Endothelial cell of umbilical vein (primary cell): ENCODE results near the gene SRD5A1. TPM values are rescaled to one million over a fixed set of nuclear protein-coding genes. Genes with fewer than 3 reads are reported as not detected.

Source experiments
- BruUV-seq: library from RNA; stranded (reverse); fragments of 400-500 nt; replicated peaks from 2 replicates; lab custom pipeline; 2021; lab: Mats Ljungman, UMichigan
- CTCF ChIA-PET: fragments of 300-600, 350-600 bp; sonication (Branson Sonifier 250); formaldehyde crosslinking; loops from one replicate; lab custom pipeline; 2021; ENCODE audit warnings: antibody characterized with exemption, inconsistent platforms; lab: Charles Lee
- POLR2A ChIA-PET: fragments of 300-600, 350-600 bp; sonication (Branson Sonifier 250); formaldehyde crosslinking; loops from one replicate; lab custom pipeline; 2021; ENCODE audit warnings: antibody characterized with exemption, inconsistent platforms; lab: Charles Lee
- DNase-seq: peaks from one replicate; pipeline ENCODE4 v3.0.0-alpha.2; 2011; ENCODE audit warnings: low read depth, low spot score
- FAIRE-seq: peaks from 2 replicates; lab custom pipeline; 2011; peaks lifted over from hg19 to GRCh38; lab: Jason Lieb, UNC
- H2AFZ ChIP-seq: 2 replicates; pipeline ENCODE4 v1.6.0; 2012; ENCODE audit warnings: low read depth, low read length, control low read depth, inconsistent platforms
- H3K27ac ChIP-seq: 2 replicates; pipeline ENCODE4 v1.5.1; 2011; ENCODE audit warnings: low read depth, mild to moderate bottlenecking, control low read depth, low read length, moderate library complexity; ENCODE audit not compliant: insufficient read depth
- H3K27me3 ChIP-seq, 2 experiments: 2 replicates each; pipeline versions ENCODE4 v1.6.0 to v1.6.1; 2011; ENCODE audit warnings: low read length in 2 of 2, mixed read lengths in 1 of 2; ENCODE audit not compliant: control insufficient read depth in 2 of 2, insufficient read depth in 2 of 2
- H3K36me3 ChIP-seq, 2 experiments: 2 replicates in 1 of 2; 3 replicates in 1 of 2; pipeline ENCODE4 v1.5.1; 2011; ENCODE audit warnings: low read length in 2 of 2, mild to moderate bottlenecking in 1 of 2, moderate library complexity in 1 of 2; ENCODE audit not compliant: control insufficient read depth in 2 of 2, insufficient read depth in 2 of 2; ENCODE audit errors: extremely low read depth in 1 of 2
- H3K4me1 ChIP-seq: 3 replicates; pipeline ENCODE4 v1.5.1; 2011; ENCODE audit warnings: mild to moderate bottlenecking, low read length; ENCODE audit not compliant: control insufficient read depth, insufficient read depth; ENCODE audit errors: extremely low read depth
- H3K4me2 ChIP-seq: 2 replicates; pipeline ENCODE4 v1.6.1; 2011; ENCODE audit warnings: low read length, control low read depth, mixed read lengths; ENCODE audit not compliant: insufficient read depth
- H3K4me3 ChIP-seq, 3 experiments: fragments of 200-600 bp in 1 of 3; sonication (generic), shearing (Covaris generic) in 1 of 3; replicated peaks in 1 of 3; 2 replicates each; pipeline ENCODE4 v1.5.1; 2011 to 2016; ENCODE audit warnings: control low read depth in 3 of 3, low read length in 3 of 3, mild to moderate bottlenecking in 2 of 3, inconsistent platforms in 1 of 3, low read depth in 1 of 3, moderate library complexity in 1 of 3; ENCODE audit not compliant: insufficient read depth in 1 of 3
- H3K79me2 ChIP-seq: 2 replicates; pipeline ENCODE4 v1.6.0; 2012; ENCODE audit warnings: low read length, inconsistent platforms; ENCODE audit not compliant: control insufficient read depth, insufficient read depth
- H3K9ac ChIP-seq: replicated peaks from 2 replicates; pipeline ENCODE3; 2011; ENCODE audit warnings: low read length, control low read depth; ENCODE audit not compliant: insufficient read depth; ENCODE audit errors: extremely low read depth
- H3K9me1 ChIP-seq: replicated peaks from 3 replicates; pipeline ENCODE4 v1.6.0; 2011; ENCODE audit warnings: mild to moderate bottlenecking, low read length; ENCODE audit not compliant: control insufficient read depth, insufficient read depth; ENCODE audit errors: extremely low read depth
- H3K9me3 ChIP-seq: replicated peaks from 2 replicates; pipeline ENCODE4 v1.5.1; 2012; ENCODE audit warnings: low read length, inconsistent platforms; ENCODE audit not compliant: control insufficient read depth, insufficient read depth
- H4K20me1 ChIP-seq: replicated peaks from 2 replicates; pipeline ENCODE3; 2011; ENCODE audit warnings: mild to moderate bottlenecking, low read length; ENCODE audit not compliant: control insufficient read depth, insufficient read depth; ENCODE audit errors: extremely low read depth
- EZH2 ChIP-seq: IDR thresholded peaks from 2 replicates; pipeline ENCODE4 v1.6.1; 2012; ENCODE audit warnings: borderline replicate concordance, low read depth, mild to moderate bottlenecking, moderate library complexity, low read length, inconsistent platforms; ENCODE audit not compliant: severe bottlenecking
- FOS ChIP-seq: IDR thresholded peaks from 2 replicates; pipeline ENCODE4 v1.6.1; 2011; ENCODE audit warnings: mild to moderate bottlenecking, low read length, moderate library complexity, borderline replicate concordance; ENCODE audit not compliant: insufficient read depth
- GATA2 ChIP-seq: IDR thresholded peaks from 2 replicates; pipeline ENCODE4 v1.7.0; 2011; ENCODE audit warnings: low read depth, mild to moderate bottlenecking, moderate library complexity, mixed read lengths, low read length; ENCODE audit not compliant: insufficient read length, insufficient read depth
- JUN ChIP-seq: IDR thresholded peaks from 2 replicates; pipeline ENCODE4 v1.6.1; 2011; ENCODE audit warnings: borderline replicate concordance, low read depth; ENCODE audit not compliant: insufficient read length, insufficient read depth
- MYC ChIP-seq: IDR thresholded peaks from one replicate; pipeline ENCODE4 v1.6.1; 2011; ENCODE audit warnings: mild to moderate bottlenecking, low read depth, low read length
- POLR2A ChIP-seq: IDR thresholded peaks from 2 replicates; pipeline ENCODE4 v1.6.1; 2012; ENCODE audit warnings: low read depth, mild to moderate bottlenecking, control low read depth, low read length
- POLR2AphosphoS5 ChIP-seq: IDR thresholded peaks from 2 replicates; pipeline ENCODE4 v1.6.1; 2012; ENCODE audit warnings: low read depth, mild to moderate bottlenecking, control low read depth, low read length, moderate library complexity; ENCODE audit not compliant: insufficient read depth
- dilution Hi-C: fragments of 300-500 bp; cut with MboI; formaldehyde crosslinking; loops from one replicate; pipeline ENCODE4 v1.15.0; 2019; ENCODE audit warnings: low sequenced_read_pairs; ENCODE audit not compliant: extremely low pct_ligation_motif_present
- intact Hi-C: fragments of 100-400 bp; cut with micrococcal nuclease; formaldehyde crosslinking; loops from one replicate; pipeline ENCODE4 v1.10.0; 2022
- polyA plus RNA-seq, 4 experiments: library from polyadenylated mRNA; depleted of rRNA in 3 of 4; stranded (reverse) in 3 of 4; unstranded in 1 of 4; fragments of >200 nt; gene quantifications; 2 replicates each; pipeline versions ENCODE4 v1.2.1 to v1.2.3, GENCODE V29; 2011 to 2012; ENCODE audit warnings: missing spikeins in 1 of 4
- total RNA-seq: library from RNA; stranded (reverse); gene quantifications from 2 replicates; pipeline ENCODE4 v1.2.3, GENCODE V29; 2021
- TF ChIP-seq, protein P1 (sequence below), 2 donors: IDR thresholded peaks; 1 replicate in 1 of 2; 2 replicates in 1 of 2; pipeline ENCODE4 v1.5.1; 2011; ENCODE audit warnings: low read length in 2 of 2, mild to moderate bottlenecking in 2 of 2, moderate library complexity in 2 of 2, control low read depth in 1 of 2, inconsistent platforms in 1 of 2, low read depth in 1 of 2; ENCODE audit not compliant: insufficient read depth in 1 of 2; ENCODE audit errors: extremely low read depth in 1 of 2
- TF ChIP-seq, protein P2 (sequence below): IDR thresholded peaks from 2 replicates; pipeline ENCODE4 v1.6.1; 2011; ENCODE audit not compliant: insufficient read depth, insufficient read length

Gene SRD5A1
- total and polyA plus RNA-seq, 2 donors (not counting 3 experiments of a cell fraction or from before 2014, with no cell fraction given) = 11.6 to 14.8 TPM

DNA sequence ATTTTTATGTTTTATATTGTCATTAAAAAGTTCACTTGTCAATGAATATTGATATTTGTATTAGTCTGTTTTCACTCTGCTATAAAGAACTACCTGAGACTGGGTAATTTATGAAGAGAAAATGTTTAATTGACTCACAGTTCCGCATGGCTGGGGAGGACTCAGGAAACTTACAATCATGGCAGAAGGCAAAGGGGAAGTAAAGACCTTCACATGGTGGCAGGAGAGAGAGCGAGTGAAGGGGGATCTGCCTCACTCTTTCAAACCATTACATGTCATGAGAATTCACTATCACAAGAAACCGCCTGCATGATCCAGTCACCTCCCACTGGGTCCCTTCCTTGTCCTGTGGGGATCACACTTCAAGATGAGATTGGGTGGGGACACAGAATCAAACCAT lies 27.4 kb downstream of the SRD5A1 start:
- no peak overlapping the region for H3K27ac ChIP-seq
- no peak overlapping the region for H3K4me3 ChIP-seq
- no peaks in the 10 kb centered on the region for H3K27me3 ChIP-seq
- H2AFZ ChIP-seq = no peak overlapping the region
- no peaks in the 10 kb centered on the region for H3K79me2 ChIP-seq
- dilution Hi-C loops (no loop called here), intact Hi-C loops (no loop called here)
- no TSS peak for BruUV-seq
- no peak for FAIRE-seq
- H3K9me3 ChIP-seq = no peaks in the 10 kb centered on the region
- no peaks in the 10 kb centered on the region for H3K9me1 ChIP-seq
- no peaks in the 10 kb centered on the region for H3K4me1 ChIP-seq
- no peak overlapping the region for H3K4me2 ChIP-seq
- peaks cover 3 to 4% of the 10 kb centered on the region in 2 experiments for H3K36me3 ChIP-seq
- no peak overlapping the region for H3K9ac ChIP-seq
- H4K20me1 ChIP-seq = no peaks in the 10 kb centered on the region
- POLR2A ChIA-PET = no interaction called here
- no peak for DNase-seq
- TF ChIP-seq POLR2A (no peak), POLR2AphosphoS5 (no peak), EZH2 (no peak), JUN (no peak), GATA2 (no peak), MYC (no peak), FOS (no peak)
- TF ChIP-seq, protein P1, sequence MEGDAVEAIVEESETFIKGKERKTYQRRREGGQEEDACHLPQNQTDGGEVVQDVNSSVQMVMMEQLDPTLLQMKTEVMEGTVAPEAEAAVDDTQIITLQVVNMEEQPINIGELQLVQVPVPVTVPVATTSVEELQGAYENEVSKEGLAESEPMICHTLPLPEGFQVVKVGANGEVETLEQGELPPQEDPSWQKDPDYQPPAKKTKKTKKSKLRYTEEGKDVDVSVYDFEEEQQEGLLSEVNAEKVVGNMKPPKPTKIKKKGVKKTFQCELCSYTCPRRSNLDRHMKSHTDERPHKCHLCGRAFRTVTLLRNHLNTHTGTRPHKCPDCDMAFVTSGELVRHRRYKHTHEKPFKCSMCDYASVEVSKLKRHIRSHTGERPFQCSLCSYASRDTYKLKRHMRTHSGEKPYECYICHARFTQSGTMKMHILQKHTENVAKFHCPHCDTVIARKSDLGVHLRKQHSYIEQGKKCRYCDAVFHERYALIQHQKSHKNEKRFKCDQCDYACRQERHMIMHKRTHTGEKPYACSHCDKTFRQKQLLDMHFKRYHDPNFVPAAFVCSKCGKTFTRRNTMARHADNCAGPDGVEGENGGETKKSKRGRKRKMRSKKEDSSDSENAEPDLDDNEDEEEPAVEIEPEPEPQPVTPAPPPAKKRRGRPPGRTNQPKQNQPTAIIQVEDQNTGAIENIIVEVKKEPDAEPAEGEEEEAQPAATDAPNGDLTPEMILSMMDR (IDR thresholded peaks at IDR 0.05; ENCODE audit: extremely low read depth in 1 of 2, insufficient read depth in 1 of 2, low read depth in 1 of 2, low read length in 2 of 2) = no peak
- TF ChIP-seq, protein P2, sequence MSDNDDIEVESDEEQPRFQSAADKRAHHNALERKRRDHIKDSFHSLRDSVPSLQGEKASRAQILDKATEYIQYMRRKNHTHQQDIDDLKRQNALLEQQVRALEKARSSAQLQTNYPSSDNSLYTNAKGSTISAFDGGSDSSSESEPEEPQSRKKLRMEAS = no peak
- CTCF ChIA-PET = no interaction called here
